OCI-M2 (cell line): ENCODE data around the gene SLAMF7.

ENCODE experiments used
- DNase-seq: peaks from one replicate; lab custom pipeline; 2025; ENCODE audit not compliant: unreplicated experiment; lab: John Stamatoyannopoulos, UW

SLAMF7 gene

DNA sequence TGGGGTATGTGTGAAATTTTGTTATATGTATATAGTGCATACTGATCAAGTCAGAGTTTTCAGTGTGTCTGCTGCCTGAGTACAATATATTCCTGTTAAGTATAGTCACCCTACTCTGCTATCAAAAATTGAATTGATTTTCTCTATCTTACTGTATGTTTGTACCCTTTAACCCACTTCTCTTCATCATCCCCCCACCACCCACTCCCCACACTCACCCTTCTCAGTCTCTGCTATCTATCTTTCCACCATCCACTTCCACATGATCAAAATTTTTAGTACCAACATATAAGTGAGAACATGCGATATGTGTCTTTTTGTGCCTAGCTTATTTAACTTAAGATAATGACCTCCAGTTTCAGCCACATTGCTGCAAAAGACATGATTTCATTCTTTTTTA, 61.1 kb downstream of the SLAMF7 start:
- no peak for DNase-seq

DNA sequence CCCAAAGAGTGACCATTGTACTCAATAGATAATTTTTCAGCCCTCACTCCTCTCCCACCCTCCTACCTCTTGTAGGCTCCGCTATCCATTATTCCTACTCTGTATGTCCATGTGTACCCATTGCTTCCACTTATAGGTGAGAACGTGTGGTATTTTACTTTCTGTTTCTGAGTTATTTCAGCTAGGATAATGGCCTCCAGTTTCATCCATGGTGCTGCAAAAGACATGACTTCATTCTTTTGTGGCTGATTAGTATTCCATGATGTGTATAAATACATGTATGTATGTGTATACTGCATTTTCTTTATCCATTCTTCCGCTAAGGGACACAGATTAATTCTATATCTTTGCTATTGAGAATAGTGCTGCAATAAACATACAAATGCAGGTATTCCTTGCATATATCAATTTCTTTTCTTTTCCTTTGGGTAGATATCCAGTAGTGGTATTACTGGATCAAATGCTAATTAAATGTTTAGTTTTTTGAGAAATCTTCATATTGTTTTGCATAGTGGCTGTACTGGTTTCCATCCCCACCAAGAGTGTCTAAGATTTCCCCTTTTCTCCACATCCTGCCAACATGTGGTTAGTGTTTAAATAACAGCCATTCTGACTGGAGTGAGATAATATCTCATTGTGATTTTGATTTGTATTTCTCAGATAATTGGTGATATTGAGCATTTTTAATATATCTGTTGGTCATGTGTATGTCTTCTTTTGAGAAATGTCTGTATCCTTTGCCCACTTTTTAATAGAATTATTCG, 61.8 kb downstream of the SLAMF7 start:
- DNase-seq, result no peak

DNA sequence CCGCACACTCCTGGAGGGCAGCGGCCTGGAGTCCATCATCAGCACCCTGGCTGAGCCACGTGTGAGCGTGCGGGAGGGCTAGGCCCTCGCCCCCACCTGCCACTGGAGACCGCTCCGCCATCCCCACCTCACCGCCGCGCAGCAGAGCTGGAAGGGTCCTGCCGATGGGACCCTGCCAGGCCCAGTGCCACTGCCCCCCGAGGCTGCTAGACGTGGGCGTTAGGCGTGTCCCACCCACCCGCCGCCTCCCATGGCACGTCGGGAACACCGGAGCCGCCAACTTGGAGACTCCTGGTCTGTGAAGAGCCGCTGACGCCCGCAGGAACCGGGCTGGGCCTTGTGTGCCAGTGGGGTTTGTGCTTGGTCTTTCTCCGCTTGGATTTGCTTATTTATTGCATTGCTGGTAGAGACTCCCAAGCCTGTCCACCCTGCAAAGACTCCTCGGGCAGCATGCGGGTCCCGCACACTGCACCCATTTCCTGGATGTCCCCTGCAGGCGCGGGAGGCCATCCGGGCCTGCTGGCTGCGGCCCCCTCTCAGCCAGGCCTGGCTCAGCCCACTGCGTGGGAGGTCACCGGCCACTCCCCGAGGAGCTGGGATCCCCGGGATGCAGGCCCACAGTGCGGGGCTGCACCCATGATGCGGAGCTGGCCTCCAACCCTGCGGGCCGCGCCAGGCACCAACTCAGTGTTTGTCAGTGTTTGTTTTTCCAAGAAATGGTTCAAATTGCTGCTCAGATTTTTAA, 63.0 kb downstream of the SLAMF7 start:
- DNase-seq, result no peak
